Stimulated activated CD8-positive, alpha-beta memory T cell treated with anti-CD3 and anti-CD28 coated beads, Interleukin-12 subunit alpha, Interleukin-12 subunit beta, amount 100 ng/mL, for 4 hours (primary cell): ENCODE results near the gene SLC35G6.
"Not testable (repeated sequence)": the region's sequence is repeated elsewhere in the genome, so short reads cannot be mapped to it uniquely, and the experiment has no call there.

Source experiments
- DNase-seq: peaks from one replicate; pipeline ENCODE4 v3.0.0-alpha.2; 2020; ENCODE audit warnings: low read depth

The SLC35G6 gene

GRCh38 chr17:7478276-7479212, 2.7 kb upstream of the SLC35G6 start:
- peak; percentile 42 for DNase-seq

- DNase-seq: peak; percentile 57
These were observed 1.8 kb upstream of the SLC35G6 start, which contains the start of gene ZBTB4 for GRCh38 chr17:7479213-7480088. ZBTB4 (minus strand) TSS chr17:7479631; CDS start chr17:7466801, 12,830 bp downstream.

DNA sequence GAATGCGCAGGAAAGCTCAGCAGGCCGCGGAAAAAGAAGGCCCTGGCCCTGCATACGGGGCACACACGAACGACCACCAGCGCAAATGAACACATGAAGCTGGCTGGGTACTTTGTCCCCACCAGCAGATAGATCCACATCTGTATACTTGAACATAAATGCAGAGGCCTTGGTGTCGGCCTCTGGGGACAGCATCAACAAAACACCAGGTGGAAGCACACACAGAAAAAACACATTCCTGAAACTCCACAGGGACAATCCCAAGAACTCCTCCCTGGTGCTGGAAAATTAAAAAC, 1.2 kb upstream of the SLC35G6 start:
- DNase-seq: no peak

DNA sequence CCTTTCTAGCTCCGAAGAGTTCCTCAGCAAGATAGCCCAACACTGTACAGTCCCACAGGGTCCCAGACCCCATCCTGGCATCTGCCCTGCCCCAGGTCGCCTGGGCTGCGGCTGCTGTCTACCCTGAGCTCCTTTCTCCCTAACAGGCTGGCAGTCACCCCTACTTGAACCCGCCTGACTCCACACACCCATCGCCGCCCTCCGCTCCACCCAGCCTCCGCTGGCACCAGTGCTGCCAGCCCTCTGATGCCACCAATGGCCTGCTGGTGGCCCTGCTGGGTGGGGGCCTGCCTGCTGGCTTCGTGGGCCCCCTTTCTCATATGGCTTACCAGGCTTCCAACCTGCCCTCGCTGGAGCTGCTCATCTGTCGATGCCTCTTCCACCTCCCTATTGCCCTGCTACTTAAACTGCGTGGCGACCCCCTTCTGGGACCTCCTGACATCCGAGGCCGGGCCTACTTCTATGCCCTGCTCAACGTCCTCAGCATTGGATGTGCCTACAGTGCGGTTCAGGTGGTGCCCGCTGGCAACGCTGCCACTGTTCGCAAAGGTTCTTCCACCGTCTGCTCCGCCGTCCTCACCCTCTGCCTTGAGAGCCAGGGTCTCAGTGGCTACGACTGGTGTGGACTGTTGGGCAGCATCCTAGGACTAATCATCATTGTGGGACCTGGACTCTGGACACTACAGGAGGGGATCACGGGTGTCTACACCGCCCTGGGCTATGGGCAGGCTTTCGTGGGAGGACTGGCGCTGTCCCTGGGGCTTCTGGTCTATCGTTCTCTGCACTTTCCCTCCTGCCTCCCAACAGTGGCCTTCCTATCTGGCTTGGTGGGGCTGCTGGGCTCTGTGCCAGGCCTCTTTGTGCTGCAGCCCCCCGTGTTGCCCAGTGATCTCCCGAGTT, 846 bp downstream of the SLC35G6 start:
- DNase-seq: not testable (repeated sequence)

- DNase-seq: not testable (repeated sequence)
These were observed 1.5 kb downstream of the SLC35G6 start for GRCh38 chr17:7482742-7483088.

DNA sequence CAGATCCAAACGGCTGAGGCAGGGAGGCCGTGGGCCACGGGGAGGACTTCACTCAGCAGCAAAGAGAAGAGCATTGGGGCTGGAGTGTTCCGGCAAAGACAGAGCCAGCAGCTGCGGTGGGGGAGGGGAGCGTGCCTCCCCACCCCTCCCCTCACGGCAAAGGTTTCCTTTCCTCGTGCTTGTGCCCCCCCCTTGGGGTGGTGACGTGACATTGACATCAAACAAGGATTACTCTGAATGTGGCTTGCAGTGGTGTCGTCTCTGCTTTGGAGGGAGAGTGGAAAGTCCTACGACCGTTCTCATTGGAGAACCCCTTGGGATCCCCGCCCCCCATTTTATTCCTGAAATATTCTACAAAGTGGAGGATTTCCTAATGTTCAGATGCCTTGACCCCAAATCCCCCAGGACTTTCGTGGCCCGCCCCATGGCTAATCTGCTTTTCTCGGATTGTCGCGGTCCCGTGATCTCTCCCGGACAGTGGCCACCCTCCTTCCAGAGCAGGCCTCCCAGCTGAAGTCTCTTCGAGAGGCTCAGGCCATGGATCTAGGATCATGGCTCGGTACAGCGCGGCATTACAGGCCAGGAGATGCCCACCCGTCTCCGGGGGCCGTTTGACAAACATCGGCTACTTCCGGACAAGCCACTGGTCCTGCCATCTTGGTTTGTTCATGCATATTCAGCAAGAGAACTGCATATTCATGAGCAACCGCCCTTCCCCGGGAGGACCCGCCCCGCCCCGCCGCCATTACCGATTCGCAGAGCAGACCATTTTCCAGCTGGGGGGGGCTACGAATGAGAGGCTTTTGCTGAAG, 2.2 kb downstream of the SLC35G6 start:
- DNase-seq: peak; percentile 90

GRCh38 chr17:7484067-7484918, 3.0 kb downstream of the SLC35G6 start, which contains the start of gene POLR2A:
POLR2A (plus strand) TSS chr17:7484366.
- peak; percentile 98 for DNase-seq

GRCh38 chr17:7484919-7485377, 3.7 kb downstream of the SLC35G6 start:
- no peak for DNase-seq

DNA sequence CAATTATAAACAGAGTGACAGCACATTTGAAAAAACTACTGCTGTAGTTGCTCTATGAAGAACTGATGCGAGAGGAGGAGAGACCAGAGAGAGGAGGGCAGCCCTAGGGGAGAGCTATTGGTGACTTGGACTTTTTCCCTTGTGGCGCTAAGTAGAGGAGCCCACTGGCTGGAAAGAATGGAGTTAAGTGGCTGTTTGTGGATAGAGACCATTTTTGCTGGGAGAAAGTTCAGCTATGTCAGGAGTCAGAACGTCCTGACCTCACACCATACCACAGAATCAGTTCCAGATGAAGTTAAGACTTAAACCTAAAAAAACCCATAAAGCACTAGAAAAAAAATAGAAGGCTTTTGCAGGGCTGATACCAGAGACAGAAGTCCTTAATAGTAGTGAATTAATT, 4.9 kb downstream of the SLC35G6 start:
- DNase-seq: no peak

- no peak for DNase-seq
These were observed 8.9 kb downstream of the SLC35G6 start for GRCh38 chr17:7490144-7490543.

GRCh38 chr17:7491583-7491982, 10.3 kb downstream of the SLC35G6 start:
- DNase-seq: no peak

DNA sequence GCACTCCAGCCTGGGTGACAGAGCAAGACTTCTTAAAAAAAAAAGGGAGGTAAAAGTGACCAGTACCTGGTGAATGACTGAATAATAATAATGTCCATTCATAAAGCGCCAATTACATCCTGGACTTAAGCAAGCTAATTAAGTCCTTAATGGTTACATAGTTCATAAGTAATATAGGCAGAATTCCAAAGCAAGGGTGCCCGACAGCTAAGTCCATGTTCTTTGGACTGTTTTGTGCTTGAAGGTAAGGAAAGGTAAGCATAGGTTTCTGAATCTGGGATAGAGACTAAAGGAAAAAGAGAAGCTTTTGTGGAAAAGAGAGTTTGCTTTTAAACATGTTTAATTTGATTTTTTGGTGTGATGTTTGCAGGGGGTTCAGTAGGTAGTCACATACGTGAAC, 12.7 kb downstream of the SLC35G6 start:
- DNase-seq: no peak

GRCh38 chr17:7495906-7496434, 14.7 kb downstream of the SLC35G6 start:
- no peak for DNase-seq

DNA sequence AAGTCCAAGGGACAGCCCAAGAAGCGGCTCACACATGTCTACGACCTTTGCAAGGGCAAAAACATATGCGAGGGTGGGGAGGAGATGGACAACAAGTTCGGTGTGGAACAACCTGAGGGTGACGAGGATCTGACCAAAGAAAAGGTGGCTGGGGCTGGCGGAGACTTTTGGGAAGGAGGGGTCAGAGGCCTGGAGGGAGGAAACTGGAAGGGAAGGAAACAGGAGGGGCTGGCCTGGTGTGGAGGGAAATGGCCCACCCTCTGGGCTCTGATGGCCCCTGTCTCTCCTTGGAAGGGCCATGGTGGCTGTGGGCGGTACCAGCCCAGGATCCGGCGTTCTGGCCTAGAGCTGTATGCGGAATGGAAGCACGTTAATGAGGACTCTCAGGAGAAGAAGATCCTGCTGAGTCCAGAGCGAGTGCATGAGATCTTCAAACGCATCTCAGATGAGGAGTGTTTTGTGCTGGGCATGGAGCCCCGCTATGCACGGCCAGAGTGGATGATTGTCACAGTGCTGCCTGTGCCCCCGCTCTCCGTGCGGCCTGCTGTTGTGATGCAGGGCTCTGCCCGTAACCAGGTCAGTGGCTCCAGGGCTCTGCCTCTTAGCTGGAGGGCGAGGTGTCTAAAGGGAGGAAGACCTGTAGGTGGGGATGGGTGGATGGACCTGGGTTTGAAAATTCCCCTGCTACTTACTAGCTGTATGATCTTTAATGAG, 15.4 kb downstream of the SLC35G6 start:
- no peak for DNase-seq

GRCh38 chr17:7497228-7497627, 16.0 kb downstream of the SLC35G6 start:
- DNase-seq: no peak

- no peak for DNase-seq
These were observed 16.4 kb downstream of the SLC35G6 start for GRCh38 chr17:7497636-7498035.

DNA sequence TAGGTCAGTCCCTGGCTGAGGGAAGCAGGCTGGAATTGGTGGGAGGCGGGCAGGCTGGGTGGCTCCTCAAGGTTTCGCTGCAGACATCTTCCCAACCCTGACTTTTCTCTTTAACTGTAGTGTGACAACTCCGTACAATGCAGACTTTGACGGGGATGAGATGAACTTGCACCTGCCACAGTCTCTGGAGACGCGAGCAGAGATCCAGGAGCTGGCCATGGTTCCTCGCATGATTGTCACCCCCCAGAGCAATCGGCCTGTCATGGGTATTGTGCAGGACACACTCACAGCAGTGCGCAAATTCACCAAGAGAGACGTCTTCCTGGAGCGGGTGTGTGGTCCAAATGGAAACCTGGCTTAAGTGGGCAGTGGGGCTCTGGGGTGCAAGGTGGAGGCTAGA, 17.9 kb downstream of the SLC35G6 start:
- no peak for DNase-seq

DNA sequence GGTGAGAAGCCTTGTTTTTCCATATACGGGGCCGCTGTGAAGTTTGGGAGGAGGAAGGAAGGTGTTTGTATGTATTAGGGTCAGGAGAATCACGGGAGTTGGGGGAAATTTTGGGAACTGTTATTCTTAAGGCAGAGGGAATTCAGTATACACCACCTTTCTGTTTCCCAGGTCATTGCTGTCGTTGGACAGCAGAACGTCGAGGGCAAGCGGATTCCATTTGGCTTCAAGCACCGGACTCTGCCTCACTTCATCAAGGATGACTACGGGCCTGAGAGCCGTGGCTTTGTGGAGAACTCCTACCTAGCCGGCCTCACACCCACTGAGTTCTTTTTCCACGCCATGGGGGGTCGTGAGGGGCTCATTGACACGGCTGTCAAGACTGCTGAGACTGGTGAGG, 20.5 kb downstream of the SLC35G6 start:
- DNase-seq: no peak
